OCI-LY1 (cell line): ENCODE measurements around the gene EVI5L.

Source experiments
- H2AFZ ChIP-seq: fragments of 200-600 bp; sonication (generic), shearing (Covaris generic); 2 replicates; pipeline ENCODE4 v1.6.0; 2014; ENCODE audit warnings: antibody characterized with exemption, mild to moderate bottlenecking, low read length
- H3F3A ChIP-seq: fragments of 200-600 bp; sonication (generic), shearing (Covaris generic); 2 replicates; pipeline ENCODE4 v1.6.0; 2014; ENCODE audit warnings: mild to moderate bottlenecking, antibody characterized with exemption, low read length, moderate library complexity; ENCODE audit not compliant: insufficient read depth
- H3K27ac ChIP-seq: fragments of 200-600 bp; sonication (generic); 2 replicates; pipeline ENCODE4 v1.5.1; 2014; ENCODE audit warnings: low read length, mixed run types, mild to moderate bottlenecking, low read depth; ENCODE audit not compliant: poor library complexity, severe bottlenecking
- H3K27me3 ChIP-seq: fragments of 200-600 bp; sonication (generic); 2 replicates; pipeline ENCODE4 v1.6.0; 2014; ENCODE audit warnings: antibody characterized with exemption, mild to moderate bottlenecking, low read length, moderate library complexity; ENCODE audit not compliant: insufficient read depth
- H3K36me3 ChIP-seq: fragments of 200-600 bp; sonication (generic); 2 replicates; pipeline ENCODE4 v1.6.1; 2014; ENCODE audit warnings: mild to moderate bottlenecking, antibody characterized with exemption, low read length, moderate library complexity, mixed read lengths; ENCODE audit not compliant: insufficient read depth
- H3K4me1 ChIP-seq: fragments of 200-600 bp; sonication (generic); 2 replicates; pipeline ENCODE4 v1.5.1; 2014; ENCODE audit warnings: mild to moderate bottlenecking, low read length, moderate library complexity; ENCODE audit not compliant: insufficient read depth, severe bottlenecking
- H3K4me2 ChIP-seq: fragments of 200-600 bp; sonication (generic), shearing (Covaris generic); 2 replicates; pipeline ENCODE4 v1.6.1; 2014; ENCODE audit warnings: low read length
- H3K4me3 ChIP-seq: fragments of 200-600 bp; sonication (generic); 2 replicates; pipeline ENCODE4 v1.5.1; 2014; ENCODE audit warnings: low read length, low read depth, mild to moderate bottlenecking, mixed read lengths; ENCODE audit not compliant: poor library complexity, severe bottlenecking
- H3K79me2 ChIP-seq: fragments of 200-600 bp; shearing (Covaris generic); 2 replicates; pipeline ENCODE4 v1.6.1; 2016; ENCODE audit warnings: mixed run types, low read length, mixed read lengths; ENCODE audit not compliant: insufficient read depth
- H3K9ac ChIP-seq: fragments of 200-600 bp; sonication (generic), shearing (Covaris generic); 2 replicates; pipeline ENCODE4 v1.6.1; 2014; ENCODE audit warnings: mild to moderate bottlenecking, low read length, mixed read lengths
- H3K9me2 ChIP-seq: fragments of 200-600 bp; sonication (generic), shearing (Covaris generic); 2 replicates; pipeline ENCODE4 v1.6.1; 2014; ENCODE audit warnings: low read depth, mild to moderate bottlenecking, low read length, mixed read lengths
- H3K9me3 ChIP-seq: fragments of 200-600 bp; shearing (Covaris generic); 2 replicates; pipeline ENCODE4 v1.6.1; 2014; ENCODE audit warnings: low read length, mixed read lengths
- H4K20me1 ChIP-seq: fragments of 200-600 bp; sonication (generic), shearing (Covaris generic); 2 replicates; pipeline ENCODE4 v1.6.0; 2016; ENCODE audit warnings: mild to moderate bottlenecking, low read length; ENCODE audit not compliant: insufficient read depth
- EZH2 ChIP-seq: fragments of 200-600 bp; sonication (generic), shearing (Covaris generic); IDR thresholded peaks from 2 replicates; pipeline ENCODE4 v1.8.0; 2017; ENCODE audit warnings: borderline replicate concordance, mixed run types, mild to moderate bottlenecking, antibody characterized with exemption, low read length, moderate library complexity, mixed read lengths
- TF ChIP-seq, protein P1 (sequence below): fragments of 200-600 bp; sonication (generic), shearing (Covaris generic); IDR thresholded peaks from 2 replicates; pipeline ENCODE4 v1.5.1; 2017; ENCODE audit warnings: mild to moderate bottlenecking, antibody characterized with exemption, low read length, moderate library complexity, mixed read lengths

Gene EVI5L

DNA sequence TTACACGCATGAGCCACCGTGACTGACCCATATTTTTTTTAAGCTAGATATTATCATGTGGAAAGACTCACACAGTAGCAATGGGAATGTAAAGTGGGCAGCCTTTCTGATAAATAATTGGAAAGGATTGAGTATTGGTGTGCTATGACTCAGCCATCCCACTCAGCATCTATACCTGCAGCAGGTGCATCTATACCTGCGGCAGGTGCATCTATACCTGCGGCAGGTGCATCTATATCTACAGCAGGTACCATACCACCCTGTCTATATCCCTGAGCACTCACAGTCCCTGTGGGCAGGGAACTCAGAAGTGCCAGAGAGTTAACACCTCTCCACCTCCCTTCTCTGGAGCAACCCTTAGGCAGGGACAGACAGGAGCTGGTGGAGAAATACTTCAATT, 53.1 kb downstream of the EVI5L start:
- no peaks in the 10 kb centered on the region for H3F3A ChIP-seq
- no peaks in the 10 kb centered on the region for H3K79me2 ChIP-seq
- no peak overlapping the region for H3K4me3 ChIP-seq
- no peak overlapping the region for H3K4me2 ChIP-seq
- H3K9me2 ChIP-seq, result no peaks in the 10 kb centered on the region
- H3K9me3 ChIP-seq, result no peaks in the 10 kb centered on the region
- no peaks in the 10 kb centered on the region for H3K27me3 ChIP-seq
- H4K20me1 ChIP-seq, result no peaks in the 10 kb centered on the region
- H3K27ac ChIP-seq, result no peak overlapping the region
- no peaks in the 10 kb centered on the region for H3K36me3 ChIP-seq
- no peak overlapping the region for H2AFZ ChIP-seq
- no peaks in the 10 kb centered on the region for H3K4me1 ChIP-seq
- TF ChIP-seq, protein P1, sequence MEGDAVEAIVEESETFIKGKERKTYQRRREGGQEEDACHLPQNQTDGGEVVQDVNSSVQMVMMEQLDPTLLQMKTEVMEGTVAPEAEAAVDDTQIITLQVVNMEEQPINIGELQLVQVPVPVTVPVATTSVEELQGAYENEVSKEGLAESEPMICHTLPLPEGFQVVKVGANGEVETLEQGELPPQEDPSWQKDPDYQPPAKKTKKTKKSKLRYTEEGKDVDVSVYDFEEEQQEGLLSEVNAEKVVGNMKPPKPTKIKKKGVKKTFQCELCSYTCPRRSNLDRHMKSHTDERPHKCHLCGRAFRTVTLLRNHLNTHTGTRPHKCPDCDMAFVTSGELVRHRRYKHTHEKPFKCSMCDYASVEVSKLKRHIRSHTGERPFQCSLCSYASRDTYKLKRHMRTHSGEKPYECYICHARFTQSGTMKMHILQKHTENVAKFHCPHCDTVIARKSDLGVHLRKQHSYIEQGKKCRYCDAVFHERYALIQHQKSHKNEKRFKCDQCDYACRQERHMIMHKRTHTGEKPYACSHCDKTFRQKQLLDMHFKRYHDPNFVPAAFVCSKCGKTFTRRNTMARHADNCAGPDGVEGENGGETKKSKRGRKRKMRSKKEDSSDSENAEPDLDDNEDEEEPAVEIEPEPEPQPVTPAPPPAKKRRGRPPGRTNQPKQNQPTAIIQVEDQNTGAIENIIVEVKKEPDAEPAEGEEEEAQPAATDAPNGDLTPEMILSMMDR, result no peak
- no peak for TF ChIP-seq EZH2
- H3K9ac ChIP-seq, result no peak overlapping the region

DNA sequence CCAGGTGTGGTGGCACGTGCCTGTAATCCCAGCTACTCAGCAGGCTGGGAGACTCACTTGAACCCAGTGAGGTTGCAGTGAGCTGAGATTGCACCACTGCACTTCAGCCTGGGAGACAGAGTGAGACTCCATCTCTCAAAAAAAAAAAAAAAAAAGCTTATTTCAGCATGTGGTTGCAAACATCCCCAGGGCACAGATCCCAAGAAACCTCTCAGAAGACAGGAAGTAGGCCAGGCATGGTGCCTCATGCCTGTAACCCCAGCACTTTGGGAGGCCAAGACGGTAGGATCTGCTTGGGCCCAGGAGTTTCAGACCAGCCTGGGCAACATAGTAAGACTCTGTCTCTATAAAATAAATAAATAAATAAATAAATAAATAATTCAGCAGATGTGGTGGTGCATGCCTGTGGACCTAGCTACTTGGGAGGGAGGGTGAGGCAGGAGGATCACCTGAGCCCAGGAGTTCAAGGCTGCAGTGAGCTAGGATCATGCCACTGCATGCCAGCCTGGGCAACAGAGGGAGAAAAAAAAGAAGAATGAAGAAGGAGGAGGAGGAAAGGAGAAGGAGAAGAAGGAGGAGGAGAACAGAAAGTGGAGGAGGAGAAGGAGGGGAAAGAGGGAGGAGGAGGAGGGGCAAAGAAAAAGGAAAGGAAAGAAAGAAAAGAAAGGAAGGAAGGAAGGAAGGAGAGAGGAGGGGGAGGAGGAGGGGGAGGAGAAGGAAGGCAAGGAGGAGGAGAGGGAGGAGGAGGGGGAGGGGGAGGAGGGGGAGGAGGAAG, 54.0 kb downstream of the EVI5L start:
- no peaks in the 10 kb centered on the region for H3K9me3 ChIP-seq
- no peak overlapping the region for H3K4me3 ChIP-seq
- H3K36me3 ChIP-seq, result no peaks in the 10 kb centered on the region
- no peaks in the 10 kb centered on the region for H4K20me1 ChIP-seq
- no peaks in the 10 kb centered on the region for H3K9me2 ChIP-seq
- no peak overlapping the region for H3K27ac ChIP-seq
- no peak for TF ChIP-seq EZH2
- TF ChIP-seq, protein P1, result no peak
- H3K79me2 ChIP-seq, result no peaks in the 10 kb centered on the region
- H3K27me3 ChIP-seq, result no peaks in the 10 kb centered on the region
- H3K9ac ChIP-seq, result no peak overlapping the region
- no peak overlapping the region for H2AFZ ChIP-seq
- H3K4me2 ChIP-seq, result no peak overlapping the region
- H3F3A ChIP-seq, result no peaks in the 10 kb centered on the region
- H3K4me1 ChIP-seq, result no peaks in the 10 kb centered on the region

DNA sequence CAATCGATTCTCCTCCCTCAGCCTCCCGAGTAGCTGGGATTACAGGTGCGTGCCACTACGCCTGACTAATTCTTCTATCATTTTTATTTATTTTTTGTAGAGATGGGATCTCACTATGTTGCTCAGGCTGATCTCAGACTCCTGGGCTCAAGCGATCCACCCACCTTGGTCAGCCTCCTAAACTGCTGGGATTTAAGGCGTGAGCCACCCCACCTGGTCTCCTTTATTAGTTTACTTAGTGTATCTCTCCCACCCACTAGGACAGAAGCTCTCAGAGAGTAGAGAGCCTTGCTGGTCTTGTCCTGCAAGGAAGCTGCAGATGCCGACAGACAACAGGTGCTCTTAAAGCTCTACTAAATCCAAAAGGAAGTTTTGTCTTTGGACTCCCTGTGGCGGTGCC, 55.8 kb downstream of the EVI5L start:
- no peak overlapping the region for H3K4me3 ChIP-seq
- H3K9me3 ChIP-seq, result no peaks in the 10 kb centered on the region
- no peaks in the 10 kb centered on the region for H4K20me1 ChIP-seq
- no peaks in the 10 kb centered on the region for H3K36me3 ChIP-seq
- H3K79me2 ChIP-seq, result no peaks in the 10 kb centered on the region
- H3K4me1 ChIP-seq, result no peaks in the 10 kb centered on the region
- TF ChIP-seq EZH2, result no peak
- TF ChIP-seq, protein P1, result no peak
- H3K9ac ChIP-seq, result no peak overlapping the region
- no peaks in the 10 kb centered on the region for H3F3A ChIP-seq
- no peak overlapping the region for H3K4me2 ChIP-seq
- H2AFZ ChIP-seq, result no peak overlapping the region
- H3K27me3 ChIP-seq, result no peaks in the 10 kb centered on the region
- H3K9me2 ChIP-seq, result no peaks in the 10 kb centered on the region
- no peak overlapping the region for H3K27ac ChIP-seq
